Epidermal melanocyte (primary cell): ENCODE results near the gene LMF1.

Experiments
- DNase-seq: peaks from one replicate; pipeline ENCODE4 v3.0.0; 2011; ENCODE audit warnings: low spot score; ENCODE audit not compliant: insufficient read length

LMF1 gene

DNA sequence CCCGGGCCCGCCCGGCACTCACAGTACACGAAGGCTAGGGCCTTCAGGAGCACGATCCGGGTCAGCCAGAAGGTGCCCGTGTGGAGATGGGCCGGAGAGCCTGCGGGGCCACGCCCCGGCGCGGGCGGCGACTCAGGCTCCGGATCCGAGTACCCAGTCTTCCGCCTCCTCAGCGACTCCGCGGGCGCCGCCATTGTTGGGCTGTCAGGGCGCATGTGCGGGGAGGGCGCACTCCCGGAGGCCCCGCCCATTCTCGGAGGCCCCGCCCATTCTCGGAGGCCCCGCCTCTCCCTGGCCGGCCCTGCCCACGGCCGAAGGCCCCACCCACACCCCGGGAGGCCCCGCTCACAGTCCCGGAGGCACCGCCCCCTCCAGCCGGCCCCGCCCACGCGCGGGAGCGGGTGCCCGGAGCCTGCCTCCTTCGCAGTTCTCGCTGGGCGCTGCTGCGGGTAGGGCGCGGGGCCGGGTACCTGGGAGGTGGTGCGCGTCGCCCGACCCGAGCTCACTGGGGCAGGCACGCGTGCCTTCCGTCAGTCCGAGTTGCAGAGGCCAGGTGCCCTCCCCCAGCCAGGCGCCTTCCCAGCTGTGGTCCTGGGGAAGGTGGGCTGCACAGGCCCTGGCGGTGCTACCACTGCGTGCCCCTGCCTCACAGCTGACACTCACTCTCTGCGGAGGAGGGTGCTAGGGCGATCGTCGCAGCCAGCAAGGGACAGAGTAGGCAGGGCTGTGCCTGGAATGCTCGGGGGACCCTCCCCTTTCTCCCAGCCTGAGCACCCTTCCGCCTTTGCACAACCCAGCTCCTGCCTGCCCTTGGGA is at the start of gene LMF1:
Gene LMF1 (minus strand): TSS at position 219 of the 816 bp plus-strand sequence. CDS start 4 bp downstream, at position 215.
- DNase-seq = peak; percentile 89

DNA sequence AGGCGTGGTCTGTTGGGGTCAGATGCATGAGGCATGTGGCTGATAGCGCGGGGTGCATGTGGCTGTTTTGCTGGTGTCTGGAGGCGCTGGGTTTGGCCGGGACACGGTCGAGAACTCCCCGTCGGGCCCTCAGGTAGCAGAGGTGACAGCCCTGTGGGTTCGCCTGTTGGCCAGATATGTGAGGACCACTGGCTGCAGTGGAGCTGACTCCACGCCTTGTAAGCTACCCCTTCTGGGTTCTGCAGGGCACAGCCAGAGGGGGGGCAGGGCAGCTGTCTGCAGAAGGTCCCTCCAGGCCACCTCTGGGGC is 49.3 kb upstream of the LMF1 start:
- no peak for DNase-seq

DNA sequence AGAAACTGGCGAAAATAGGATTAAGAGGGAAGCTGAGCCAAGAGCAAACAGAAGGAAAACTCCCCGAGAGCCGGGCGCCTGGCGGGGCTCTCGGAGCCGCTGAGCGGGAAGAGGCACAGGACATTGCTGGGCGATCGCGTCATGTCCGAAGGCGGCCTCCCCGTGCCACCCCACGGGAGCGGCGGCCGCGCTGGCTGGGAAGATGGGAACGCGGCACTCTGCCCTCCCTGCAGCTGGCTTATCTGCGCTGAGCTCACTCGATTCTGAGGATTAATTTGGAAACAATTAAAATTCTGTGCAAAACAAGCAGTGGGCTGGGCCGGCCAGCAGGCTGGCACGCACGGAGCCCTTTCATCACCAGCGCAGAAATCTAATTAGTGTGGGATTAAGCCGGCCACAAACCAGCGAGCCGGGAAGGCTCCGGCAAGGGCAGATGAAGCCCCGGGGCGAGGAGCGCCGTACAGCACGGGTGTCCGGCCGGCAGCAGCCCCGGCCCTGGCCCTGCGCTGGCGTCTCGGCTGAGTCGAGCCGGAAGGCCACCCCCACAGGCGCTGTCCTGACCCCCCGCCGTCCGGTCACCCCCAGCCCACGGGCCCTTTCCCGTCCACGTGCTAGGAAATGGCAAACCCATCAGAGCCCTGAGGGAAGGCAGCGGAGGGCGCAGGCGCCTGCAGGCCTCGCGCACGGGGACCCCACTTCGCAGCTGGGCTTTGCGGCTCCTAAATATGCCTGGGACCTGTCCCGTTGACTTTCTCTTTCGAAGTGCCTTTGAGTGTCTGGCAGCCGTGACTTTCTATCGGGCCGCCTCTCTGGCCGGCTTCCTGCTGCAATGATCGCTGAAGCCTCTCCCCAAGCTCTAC is 48.7 kb upstream of the LMF1 start:
- DNase-seq = peak; percentile 90

DNA sequence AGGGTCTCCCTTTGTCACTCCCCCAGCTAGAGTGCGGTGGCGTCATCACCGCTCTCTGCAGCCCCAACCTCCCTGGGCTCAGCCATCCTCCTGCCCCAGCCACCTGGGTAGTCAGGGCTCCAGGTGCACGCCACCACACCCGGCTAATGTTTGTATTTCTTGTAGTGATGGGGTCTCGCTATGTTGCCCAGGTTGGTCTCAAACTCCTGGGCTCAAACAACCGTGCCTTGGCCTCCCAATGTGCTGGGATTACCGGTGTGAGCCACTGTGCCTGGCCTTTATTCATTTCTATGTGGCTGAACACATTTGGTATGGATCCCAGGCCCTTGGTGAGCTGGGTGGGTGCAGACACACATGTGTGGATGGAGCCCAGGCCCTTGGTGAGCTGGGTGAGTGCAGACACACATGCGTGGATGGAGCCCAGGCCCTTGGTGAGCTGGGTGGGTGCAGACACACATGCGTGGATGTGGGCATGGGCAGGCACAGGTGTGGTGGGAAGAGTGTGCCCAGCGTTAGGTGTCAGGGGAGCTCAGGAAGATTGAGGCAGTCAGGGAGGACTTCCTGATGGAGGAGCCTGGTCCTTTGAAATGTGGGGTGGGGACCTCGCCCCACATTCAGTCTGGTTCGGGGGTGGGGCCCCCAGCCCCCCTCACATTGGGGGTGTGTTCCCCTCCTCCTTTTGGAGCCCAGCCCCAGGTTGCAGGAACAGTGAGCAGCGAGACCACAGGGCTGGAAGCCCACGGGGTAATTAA is 47.8 kb upstream of the LMF1 start:
- no peak for DNase-seq

DNA sequence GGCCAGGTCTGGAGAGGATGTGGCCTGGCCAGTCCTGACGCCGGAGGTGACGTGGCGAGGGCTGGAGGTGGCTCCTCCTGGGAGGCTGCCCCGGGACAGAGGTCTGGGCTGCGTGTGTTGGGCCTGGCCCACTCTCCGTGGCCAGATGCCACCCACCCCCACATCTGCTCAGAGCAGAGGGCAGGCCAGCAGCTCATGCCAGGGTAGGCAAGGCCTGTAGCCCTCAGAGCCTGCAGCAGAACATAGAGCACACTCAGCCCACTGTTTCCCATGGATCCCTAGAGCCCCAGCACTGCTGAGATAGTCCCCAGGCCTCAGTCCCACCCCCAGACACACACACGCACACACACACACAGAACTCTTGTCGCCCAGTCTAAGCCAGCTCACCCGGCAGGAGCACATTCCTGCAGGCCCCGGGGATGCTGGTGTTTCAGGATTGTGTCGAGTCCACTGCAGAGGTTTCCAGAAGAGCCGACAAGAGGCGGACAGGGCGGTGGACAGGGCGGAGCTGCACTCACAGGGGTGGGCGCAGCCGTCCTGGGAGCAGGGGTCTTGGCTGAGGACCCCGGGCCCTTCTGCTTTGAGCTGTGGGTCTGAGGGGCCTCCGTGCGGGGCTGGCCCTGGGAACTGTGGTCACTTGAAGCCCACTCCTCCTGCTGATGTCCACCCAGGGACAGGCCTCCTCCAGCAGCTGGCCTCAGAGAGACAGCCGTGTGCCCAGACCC is 44.1 kb upstream of the LMF1 start:
- DNase-seq = no peak

DNA sequence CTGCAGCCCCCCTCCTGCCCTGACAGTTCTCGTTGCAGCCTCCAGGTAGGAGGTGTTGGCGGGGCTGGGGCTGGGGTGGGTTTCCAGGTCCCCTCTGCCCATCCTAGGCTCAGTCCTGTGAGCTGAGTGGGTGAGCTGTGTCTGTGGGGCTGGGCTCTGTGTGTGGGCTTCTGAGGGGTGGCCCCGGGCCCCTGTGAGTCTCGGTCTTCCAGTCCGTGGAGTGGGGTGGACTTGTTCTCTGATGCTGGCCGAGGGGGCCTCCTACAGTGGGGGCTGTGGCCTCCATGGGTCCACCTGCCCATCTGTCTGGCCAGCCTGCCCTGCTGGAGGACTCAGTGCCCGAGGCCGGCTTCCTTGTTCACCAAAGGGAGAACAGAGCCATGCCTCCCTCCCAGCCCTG is 43.4 kb upstream of the LMF1 start:
- no peak for DNase-seq

DNA sequence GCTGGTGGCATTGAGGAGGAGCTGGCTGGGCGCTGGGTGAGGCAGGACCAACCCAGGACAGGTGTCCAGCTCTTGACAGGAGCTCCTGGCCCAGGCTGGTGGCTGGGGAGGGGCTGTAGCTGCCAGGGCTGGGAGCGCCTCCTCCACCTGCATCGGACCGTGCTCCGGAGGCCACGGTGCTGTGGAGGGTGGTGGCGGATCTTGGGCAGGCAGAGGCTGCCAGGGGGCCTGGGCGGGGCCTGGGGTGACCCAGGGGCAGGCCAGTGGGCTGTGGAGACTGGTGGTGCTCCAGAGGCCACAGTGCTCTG is 42.8 kb upstream of the LMF1 start:
- no peak for DNase-seq

DNA sequence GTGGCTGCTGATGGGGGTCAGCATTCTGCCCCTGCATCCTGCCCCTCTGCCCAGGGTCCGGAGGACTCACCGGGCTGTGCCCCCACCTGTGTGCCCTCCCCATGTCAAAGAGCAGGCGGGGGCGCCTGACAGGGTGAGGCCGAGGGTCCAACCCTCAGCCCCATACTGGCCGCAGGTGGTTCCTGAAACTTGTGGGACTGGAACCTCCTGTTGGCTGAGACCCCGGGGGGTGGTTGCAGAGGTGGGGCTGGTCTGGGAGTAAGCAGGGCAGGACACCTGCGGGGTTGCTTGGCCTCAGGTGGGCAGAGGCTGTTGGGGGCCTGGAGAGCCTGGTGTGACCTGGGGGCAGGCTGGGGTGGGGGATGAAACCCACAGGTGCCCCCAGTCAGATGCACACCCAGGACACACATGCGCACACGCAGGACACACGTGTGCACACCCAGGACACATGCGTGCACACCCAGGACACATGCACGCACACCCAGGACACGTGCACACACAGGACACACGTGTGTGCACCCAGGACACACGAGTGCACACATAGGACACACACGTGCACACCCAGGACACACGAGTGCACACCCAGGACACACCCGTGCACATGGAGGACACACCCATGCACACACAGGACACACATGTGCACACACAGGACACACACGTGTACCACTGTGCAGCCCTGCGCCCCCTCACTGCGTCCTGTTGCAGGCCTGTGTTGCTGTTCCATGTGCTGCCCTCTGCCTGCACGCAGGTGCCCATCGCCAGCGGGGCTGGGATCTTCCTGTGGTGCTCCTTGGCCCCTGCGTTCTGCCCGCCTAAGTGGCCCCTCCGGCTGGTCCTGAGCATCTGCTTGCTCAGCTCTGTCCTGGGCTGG is 42.2 kb upstream of the LMF1 start:
- DNase-seq = no peak

DNA sequence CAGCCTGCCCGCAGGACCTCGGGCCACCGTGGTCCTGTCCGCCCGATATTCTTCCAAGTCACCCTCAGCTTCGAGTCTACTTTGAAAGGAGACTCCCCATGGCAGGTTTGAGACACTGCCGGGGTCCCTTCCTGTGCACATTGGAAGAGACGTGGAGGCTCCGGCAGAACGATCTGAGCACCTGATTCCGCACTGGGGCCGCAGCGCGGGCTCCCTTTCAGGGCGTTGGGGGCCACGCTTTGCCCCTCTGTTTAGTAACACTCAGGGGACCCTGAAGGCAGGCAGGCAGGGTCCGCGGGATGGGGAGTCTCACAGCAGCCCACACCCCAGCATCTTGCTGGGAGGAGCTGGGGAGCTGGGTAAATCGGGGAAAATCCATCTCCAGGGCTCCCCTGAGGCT is 41.4 kb upstream of the LMF1 start:
- no peak for DNase-seq

DNA sequence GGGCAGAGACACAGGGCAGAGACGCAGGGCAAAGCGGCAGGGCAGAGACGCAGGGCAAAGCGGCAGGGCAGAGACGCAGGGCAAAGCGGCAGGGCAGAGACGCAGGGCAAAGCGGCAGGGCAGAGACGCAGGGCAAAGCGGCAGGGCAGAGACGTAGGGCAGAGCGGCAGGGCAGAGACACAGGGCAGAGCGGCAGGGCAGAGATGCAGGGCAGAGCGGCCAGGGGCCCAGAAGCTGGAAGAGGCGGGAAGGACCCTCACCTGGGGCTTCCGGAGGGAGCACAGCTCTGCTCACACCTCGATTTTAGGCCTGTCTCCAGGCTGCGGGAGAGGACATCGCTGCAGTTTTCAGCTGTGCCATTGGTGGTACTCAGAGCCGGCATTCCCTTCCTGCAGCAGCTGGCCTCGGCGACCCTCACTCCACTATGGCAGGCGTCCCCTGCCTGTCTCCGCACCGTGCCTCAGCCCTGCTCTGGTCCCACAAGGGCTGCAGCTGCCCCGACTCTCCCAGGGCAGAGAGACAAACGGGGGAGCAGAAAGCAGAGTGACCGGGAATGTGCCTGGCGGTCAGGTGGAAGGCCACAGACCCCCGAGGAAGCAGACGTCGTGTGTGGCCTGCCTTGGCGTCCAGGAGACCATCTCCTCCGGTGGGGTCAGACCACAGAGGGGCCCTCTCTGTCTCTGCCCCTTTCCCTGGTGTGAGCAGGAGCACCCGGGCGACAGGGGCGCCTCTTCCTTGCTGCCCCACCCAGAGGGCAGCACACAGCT is 40.7 kb upstream of the LMF1 start:
- DNase-seq = no peak

DNA sequence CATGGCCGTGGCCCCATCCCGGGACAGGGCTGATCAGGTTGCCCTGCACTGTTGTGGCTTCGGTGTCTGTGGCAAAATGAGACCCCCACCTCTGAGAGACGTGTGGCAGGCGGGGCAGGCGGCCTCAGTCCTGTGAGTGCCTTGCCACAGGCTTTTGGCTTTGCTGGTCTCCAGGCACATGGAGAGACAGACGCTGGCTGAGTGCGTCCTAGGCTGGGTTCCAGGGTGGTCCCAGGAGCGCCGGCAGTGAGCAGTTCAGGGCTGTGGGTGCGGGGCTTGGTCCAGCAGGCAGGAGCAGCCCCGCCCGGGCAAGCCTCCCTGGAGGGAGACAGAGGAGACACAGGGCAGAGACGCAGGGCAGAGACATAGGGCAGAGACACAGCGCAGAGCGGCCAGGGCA is 40.0 kb upstream of the LMF1 start:
- DNase-seq = no peak

DNA sequence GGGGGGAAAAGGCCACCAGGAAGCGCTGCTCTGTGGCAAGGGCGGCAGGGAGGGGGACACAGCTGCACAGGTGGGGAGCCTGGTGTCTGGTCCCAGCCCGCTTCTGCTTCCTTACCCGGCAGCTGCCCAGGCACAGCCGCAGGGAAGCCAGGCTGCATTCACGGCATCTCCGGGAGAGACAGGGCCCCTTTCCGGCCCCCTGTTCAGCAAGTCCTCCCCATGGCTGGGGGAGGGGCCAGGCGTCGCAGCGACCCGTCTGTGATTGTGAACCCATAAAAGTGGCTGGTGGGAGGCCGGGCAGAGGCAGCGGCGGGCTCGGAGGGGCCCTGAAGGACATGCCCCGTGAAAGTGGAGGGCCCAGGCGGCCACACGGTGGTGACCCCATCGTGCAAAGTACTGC is 39.5 kb upstream of the LMF1 start:
- no peak for DNase-seq

DNA sequence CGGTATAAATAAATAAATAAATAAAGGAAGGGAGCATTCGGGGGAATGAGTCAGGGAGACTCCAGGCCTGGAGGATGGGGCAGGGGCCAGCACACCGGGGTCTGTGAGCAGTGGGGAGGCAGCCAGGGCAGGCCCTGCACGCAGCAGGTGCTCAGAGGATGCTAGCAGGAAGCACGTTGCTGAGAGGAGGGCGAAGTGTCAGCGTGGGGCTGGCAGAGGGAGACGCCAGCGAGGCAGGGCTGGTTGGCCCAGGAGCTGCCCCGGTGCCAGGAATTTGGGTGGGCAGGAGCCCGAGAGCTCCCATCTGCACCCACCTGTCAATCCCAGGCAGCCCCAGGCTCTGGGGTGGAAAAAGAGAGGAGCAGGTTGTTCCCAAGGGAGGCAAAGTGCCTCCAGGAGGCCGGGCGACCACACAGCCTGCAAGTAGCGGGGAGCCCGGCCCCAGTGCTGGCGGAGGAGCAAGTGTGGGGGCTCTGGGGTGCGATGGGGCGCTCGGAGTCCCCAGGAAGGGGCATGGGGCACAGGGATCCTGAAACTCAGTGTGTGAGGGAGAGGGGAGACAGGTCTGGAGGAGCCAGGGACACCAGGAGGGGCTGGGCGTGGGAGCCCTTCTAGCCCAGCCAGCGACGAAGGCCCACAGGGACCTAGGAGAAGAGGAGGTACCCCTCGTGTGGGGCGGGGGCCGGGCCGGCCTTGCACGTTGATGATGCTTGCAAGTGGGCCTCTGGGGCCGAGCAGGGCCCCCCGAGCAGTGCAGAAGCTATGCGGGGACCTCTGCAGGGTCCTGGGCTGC is 38.8 kb upstream of the LMF1 start:
- DNase-seq = no peak

DNA sequence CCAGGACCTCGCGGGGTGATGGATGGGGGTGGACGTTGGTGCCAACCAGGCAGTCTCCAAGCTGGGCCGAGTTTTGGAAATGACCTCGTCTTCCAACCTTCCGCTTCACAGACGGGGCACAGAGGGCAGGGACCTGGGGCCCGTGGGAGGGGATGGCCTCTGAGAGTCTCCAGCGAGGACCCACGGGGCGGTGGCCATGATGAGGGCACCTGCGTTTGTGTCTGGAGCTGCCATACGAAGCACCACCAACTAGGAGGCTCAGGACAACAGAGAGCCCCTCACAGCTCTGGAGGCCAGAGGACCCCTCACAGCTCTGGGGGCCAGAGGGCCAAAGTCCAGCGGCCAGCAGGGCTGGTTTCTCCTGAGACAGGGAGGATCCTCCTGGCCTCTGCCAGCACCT is 37.3 kb upstream of the LMF1 start:
- DNase-seq = no peak

DNA sequence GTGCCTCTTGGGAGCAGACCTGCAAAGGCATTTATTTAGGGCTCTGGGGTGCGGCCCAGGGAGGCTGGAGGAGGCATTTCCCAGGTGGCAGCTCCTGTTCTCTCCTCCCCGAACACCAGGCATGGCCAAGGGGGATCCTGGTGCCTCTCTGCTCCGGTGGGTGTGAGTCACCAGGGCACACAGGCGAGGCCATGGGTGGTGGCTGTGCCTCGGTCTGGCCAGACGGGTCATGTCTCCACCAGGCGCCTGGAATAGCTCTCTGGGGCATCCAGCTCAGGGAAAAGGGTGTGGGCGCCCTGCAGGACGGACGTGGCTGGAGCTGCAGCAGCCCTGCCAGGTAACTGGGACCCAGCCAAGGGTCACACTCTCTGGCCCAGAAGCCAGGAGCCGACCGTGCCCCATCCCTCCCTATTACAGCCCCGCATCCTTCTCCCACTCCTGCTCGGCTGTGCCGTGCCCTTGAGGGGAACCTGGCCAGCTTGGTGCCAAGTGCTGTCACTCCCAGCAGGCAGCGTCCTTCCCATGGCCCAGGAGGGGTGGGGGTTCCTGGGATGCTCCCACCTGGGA is 36.6 kb upstream of the LMF1 start:
- no peak for DNase-seq

DNA sequence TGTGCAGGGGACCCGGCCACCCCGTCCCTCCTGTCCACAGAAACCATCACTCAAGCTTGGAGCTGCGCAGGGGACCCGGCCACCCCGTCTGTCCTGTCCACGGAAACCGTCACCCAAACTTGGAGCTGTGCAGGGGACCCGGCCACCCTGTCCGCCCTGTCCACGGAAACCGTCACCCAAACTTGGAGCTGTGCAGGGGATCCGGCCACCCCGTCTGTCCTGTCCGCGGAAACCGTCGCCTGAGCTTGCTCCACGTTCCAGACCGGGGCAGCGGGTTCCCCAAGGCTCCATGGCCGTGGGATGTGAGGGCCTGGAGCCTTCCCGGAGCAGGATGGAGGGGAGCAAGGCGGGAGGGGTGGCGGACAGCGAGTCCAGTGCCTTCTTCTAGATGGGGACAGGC is 36.0 kb upstream of the LMF1 start:
- no peak for DNase-seq

DNA sequence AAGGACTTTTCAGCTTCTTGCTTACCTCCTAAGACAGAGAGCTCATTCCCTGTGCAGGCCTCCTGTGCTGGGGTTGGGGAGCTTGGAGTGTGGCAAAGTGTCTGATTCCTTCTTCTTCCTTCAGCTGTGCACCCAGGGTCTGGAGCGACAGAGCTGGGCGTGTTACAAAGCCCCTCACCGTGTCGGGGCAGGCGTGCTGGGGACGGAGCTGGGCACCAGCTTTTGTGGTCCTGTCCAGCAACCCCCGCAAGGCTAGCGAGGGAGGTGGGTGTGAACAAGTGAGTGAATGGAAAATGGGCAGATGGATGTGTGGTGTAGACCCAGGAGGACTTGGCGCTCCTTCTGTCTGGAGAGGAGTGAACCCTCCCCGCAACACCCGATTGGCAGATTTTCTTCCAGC is 34.5 kb upstream of the LMF1 start:
- no peak for DNase-seq

DNA sequence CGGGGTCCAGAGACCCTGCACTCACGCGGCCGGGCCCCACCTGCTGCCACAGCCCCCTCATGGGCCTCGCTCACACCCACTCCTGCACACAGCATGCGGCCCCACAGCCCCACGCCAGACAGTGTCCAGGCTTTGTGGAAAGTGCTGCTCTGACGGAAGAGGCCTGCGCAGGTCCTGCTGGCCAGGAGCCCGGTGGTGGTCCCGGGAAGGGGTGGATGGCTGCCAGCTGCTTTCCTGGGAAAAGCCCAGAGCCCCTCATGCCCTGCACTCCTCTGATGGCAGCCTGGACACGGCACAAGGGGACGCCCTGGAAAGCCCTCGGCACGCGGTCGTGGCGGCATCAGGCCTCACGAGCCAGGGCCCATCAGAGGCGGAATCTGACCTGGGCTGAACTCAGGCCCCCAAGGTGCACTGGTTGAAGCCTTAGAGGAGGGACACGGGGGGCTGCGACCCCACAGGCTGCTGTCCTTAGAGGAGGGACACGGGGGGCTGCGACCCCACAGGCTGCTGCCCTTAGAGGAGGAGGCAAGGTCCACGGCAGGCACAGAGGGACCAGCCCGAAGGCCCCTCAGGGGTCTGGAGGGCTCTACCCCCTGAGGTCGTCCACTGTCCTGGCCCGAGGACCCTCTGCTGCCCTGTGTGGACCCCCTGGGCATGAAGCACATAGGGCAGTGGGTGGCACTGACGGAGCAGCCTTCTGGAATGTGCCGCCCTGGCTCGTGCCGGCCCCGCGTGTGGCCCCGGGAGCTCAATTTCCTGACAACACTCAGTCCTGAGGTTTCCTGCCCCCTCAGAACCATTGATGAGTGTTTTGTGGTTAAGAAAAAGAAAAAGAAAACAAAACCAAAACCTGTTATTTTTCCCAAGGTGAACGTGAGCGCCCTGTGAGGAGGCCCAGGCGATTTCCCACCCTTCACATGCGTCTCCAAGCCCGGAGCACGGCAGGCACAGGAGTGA is 32.9 kb upstream of the LMF1 start:
- no peak for DNase-seq
